Urinary bladder (tissue), 4 donors: ENCODE data around the gene TBC1D9B. TPM values are rescaled to one million over a fixed set of nuclear protein-coding genes. Genes with fewer than 3 reads are reported as not detected.
"Not testable (repeated sequence)": the region's sequence is repeated elsewhere in the genome, so short reads cannot be mapped to it uniquely, and the experiment has no call there.

ENCODE experiments used
- DNase-seq: peaks from one replicate; pipeline ENCODE4 v3.0.0-alpha.2; 2015; ENCODE audit errors: extremely low spot score
- H3K27ac ChIP-seq: one replicate; pipeline ENCODE4 v1.5.1; 2013; ENCODE audit warnings: low read depth, mild to moderate bottlenecking, moderate library complexity
- H3K36me3 ChIP-seq: one replicate; pipeline ENCODE4 v1.6.1; 2013; ENCODE audit warnings: mild to moderate bottlenecking, moderate library complexity; ENCODE audit not compliant: insufficient read depth
- H3K4me1 ChIP-seq: one replicate; pipeline ENCODE4 v1.6.1; 2013; ENCODE audit warnings: mild to moderate bottlenecking, moderate library complexity; ENCODE audit not compliant: insufficient read depth
- H3K4me3 ChIP-seq: one replicate; pipeline ENCODE4 v1.5.1; 2013; ENCODE audit warnings: low read depth, low read length
- WGBS: extraction: QIAGEN DNeasy Blood & Tissue Kit; methylation state at CpG from one replicate; pipeline ENCODE4 v1.1.7; 2013; 5-methylcytosine and 5-hydroxymethylcytosine counted together
- polyA plus RNA-seq: library from polyadenylated mRNA; stranded (reverse); fragments of 200-250 nt; gene quantifications from one replicate; pipeline ENCODE4 v1.2.3, GENCODE V29; 2013
- total RNA-seq: library from RNA; depleted of rRNA; stranded (reverse); fragments of >200 nt; gene quantifications from one replicate; pipeline ENCODE4 v1.2.3, GENCODE V29; 2014
- donor health status: healthy with polysubstance abuse.
- donor health status: healthy.

TBC1D9B gene
- total and polyA plus RNA-seq, 2 donors, result 46.4 to 74.1 TPM

DNA sequence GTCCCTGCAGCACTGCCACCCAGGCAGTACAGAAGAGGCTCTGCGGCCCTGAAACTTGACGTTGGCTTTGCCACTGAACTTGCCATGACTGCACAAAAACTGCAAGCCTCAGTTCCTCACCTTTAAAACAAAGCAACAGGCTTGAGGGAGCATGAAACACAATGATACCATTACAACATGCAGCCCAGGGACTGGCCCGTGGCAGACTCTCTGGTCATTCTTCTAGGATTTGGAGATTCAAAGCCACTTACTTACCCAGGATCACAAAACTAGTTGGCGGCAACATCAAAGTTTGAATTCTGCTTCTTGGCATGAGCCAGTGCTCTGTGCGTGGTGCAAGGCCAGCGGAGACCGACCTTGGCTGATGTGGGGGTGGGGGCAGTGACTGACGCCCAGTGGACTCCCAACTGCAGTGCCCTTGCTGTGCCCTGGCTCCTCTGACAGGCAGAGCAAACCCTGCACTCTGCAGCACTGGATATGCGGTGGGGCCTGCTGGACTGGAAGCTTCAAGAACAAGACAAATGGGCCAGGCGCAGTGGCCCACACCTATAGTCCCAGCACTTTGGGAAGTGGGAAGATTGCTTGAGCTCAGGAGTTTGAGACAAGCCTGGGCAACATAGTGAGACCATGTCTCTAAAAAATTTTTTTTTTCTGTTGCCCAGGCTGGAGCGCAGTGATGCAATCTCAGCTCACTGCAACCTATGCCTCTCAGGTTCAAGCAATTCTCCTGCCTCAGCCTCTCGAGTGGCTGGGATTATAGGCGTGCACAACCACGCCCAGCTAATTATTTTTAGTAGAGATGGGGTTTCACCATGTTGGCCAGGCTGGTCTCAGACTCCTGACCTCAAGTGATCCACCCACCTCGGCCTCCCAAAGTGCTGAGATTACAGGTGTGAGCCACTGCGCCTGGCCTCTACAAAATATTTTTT, 68.1 kb downstream of the TBC1D9B start:
- DNase-seq, result no peak
- WGBS, result 85% methylated on average over 16 of the region's 16 CpGs
- H3K36me3 ChIP-seq, result peaks cover 7% of the 10 kb centered on the region
- H3K4me1 ChIP-seq, result no peaks in the 10 kb centered on the region
- no peak overlapping the region for H3K4me3 ChIP-seq
- no peak overlapping the region for H3K27ac ChIP-seq

DNA sequence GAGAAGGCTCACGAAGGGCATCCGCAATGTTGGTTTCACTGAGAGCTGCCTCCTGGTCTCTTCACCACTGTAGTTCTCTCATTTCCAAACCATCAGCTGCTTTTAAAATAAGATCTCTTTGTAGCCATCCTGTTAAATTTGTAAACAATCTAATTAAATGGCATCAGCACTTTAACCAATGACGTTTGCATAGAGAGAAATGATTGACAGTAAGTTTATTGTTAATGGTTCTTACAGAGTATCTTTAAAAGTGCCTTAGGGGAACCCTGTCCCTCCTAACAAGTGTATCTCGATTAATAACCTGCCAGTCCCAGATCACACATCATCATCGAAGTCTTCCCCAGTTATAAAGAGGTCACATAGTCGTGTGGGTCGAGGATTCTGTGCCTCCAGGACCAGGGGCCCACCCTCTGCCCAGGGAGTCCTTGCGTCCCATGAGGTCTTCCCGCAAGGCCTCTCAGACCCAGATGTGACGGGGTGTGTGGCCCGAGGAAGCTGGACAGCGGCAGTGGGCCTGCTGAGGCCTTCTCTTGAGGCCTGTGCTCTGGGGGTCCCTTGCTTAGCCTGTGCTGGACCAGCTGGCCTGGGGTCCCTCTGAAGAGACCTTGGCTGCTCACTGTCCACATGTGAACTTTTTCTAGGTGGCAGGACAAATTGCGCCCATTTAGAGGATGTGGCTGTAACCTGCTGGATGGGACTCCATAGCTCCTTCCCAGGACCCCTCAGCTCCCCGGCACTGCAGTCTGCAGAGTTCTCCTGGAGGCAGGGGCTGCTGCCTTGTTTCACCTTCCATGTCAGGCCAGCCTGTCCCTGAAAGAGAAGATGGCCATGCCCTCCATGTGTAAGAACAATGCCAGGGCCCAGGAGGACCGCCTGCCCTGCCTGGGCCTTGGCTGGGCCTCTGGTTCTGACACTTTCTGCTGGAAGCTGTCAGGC, 70.4 kb downstream of the TBC1D9B start:
- Histone ChIP-seq H3K27ac (no peak overlapping the region), H3K4me1 (no peaks in the 10 kb centered on the region), H3K36me3 (peaks cover 9% of the 10 kb centered on the region), H3K4me3 (no peak overlapping the region)
- WGBS, result 87% methylated on average over 15 of the region's 15 CpGs
- no peak for DNase-seq

DNA sequence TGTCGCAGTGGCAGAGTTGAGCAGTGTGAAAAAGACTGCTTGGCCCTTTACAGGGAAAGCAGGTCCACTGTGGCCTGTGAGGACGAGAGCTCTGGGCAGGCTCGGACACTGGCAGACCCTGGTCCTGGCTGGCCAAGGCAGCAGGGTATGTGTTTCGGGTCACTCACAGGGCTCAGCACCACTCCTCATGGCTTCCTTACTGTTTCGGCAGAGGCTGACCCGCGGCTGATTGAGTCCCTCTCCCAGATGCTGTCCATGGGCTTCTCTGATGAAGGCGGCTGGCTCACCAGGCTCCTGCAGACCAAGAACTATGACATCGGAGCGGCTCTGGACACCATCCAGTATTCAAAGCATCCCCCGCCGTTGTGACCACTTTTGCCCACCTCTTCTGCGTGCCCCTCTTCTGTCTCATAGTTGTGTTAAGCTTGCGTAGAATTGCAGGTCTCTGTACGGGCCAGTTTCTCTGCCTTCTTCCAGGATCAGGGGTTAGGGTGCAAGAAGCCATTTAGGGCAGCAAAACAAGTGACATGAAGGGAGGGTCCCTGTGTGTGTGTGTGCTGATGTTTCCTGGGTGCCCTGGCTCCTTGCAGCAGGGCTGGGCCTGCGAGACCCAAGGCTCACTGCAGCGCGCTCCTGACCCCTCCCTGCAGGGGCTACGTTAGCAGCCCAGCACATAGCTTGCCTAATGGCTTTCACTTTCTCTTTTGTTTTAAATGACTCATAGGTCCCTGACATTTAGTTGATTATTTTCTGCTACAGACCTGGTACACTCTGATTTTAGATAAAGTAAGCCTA, 71.3 kb downstream of the TBC1D9B start:
- 87% methylated on average over 19 of the region's 19 CpGs for WGBS
- H3K27ac ChIP-seq, result peak overlapping the region; percentile 23
- no peak for DNase-seq
- H3K36me3 ChIP-seq, result peaks cover 14% of the 10 kb centered on the region
- no peak overlapping the region for H3K4me3 ChIP-seq
- no peaks in the 10 kb centered on the region for H3K4me1 ChIP-seq

DNA sequence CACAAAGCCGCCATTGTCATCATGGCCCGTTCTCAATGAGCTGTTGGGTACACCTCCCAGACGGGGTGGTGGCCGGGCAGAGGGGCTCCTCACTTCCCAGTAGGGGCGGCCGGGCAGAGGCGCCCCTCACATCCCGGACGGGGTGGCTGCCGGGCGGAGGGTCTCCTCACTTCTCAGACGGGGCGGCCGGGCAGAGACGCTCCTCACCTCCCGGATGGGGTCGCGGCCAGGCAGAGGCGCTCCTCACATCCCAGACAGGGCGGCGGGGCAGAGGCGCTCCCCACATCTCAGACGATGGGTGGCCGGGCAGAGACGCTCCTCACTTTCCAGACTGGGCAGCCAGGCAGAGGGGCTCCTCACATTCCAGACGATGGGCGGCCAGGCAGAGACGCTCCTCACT, 72.8 kb downstream of the TBC1D9B start:
- peaks cover 14% of the 10 kb centered on the region for H3K36me3 ChIP-seq
- H3K4me3 ChIP-seq, H3K4me1 ChIP-seq: not testable (repeated sequence)

DNA sequence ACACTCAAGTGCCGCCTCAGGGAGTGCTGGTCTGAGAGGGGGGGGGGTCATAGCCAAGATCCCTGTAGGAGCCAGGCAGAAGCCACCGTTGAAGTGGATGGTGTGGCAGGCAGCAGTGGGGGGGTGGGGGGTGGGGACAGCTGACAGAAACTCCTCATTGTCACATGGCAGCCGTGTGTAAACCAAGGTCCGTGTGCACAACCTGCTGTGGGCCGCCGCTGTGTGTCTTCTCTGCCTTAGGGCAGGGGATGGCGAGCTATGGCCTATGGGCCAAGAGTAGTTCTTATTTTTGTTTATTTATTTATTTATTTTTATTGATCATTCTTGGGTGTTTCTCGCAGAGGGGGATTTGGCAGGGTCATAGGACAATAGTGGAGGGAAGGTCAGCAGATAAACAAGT, 73.6 kb downstream of the TBC1D9B start:
- Histone ChIP-seq H3K27ac (no peak overlapping the region), H3K4me3 (no peak overlapping the region), H3K36me3 (peaks cover 16% of the 10 kb centered on the region), H3K4me1 (no peaks in the 10 kb centered on the region)
- WGBS, result 86% methylated on average over 8 of the region's 8 CpGs
- DNase-seq, result no peak

More for the DNA sequence above, 72.8 kb downstream of the TBC1D9B start:
- H3K27ac ChIP-seq, DNase-seq: not testable (repeated sequence)
- WGBS, result 96% methylated on average over 23 of the region's 28 CpGs

DNA sequence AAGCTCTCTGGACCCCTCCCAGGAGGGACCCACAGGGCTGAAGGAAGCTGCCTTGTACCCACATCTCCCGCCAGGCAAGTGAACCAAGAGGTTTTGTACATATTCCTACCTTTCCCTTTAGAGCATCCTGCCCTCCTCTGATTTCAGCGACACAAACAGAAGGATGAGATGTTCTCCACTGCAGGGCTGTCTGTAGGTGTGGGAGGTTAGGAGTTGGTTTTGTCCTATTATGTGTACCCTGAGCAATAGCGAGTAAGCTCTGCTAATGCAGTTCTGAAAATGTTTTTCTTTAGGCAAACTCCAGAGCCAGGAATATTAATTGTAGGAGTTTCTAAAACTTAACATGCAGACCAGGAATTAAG, 74.0 kb downstream of the TBC1D9B start:
- 98% methylated on average over 3 of the region's 3 CpGs for WGBS
- DNase-seq, result no peak
- Histone ChIP-seq H3K36me3 (peaks cover 17% of the 10 kb centered on the region), H3K4me3 (no peak overlapping the region), H3K27ac (no peak overlapping the region), H3K4me1 (no peaks in the 10 kb centered on the region)

DNA sequence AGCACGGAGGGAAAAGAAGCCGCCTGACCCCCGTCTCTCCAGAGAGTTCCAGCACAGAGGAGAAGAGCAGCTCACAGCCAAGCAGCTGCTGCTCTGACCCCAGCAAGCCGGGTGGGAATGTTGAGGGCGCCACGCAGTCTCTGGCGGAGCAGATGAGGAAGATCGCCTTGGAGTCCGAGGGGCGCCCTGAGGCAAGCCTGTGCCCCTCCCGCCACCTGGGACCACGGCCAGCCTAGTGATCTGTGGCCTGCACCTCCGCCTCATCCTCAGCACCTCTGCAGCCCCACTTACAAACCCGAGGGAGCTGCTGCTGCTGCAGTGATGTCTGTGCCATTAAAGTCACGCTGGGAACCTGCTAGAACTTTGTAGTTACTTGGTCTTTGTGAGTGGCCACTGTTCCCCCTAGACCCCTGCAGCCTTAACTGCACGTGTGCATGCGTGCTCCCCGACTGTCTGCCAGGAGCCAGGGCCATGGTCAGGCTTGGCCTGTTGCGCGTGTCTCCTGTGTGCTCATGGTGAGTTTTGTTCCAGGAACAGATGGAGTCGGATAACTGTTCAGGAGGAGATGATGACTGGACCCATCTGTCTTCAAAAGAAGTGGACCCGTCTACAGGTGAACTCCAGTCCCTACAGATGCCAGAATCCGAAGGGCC, 74.5 kb downstream of the TBC1D9B start:
- Histone ChIP-seq H3K27ac (no peak overlapping the region), H3K36me3 (peaks cover 15% of the 10 kb centered on the region), H3K4me1 (no peaks in the 10 kb centered on the region), H3K4me3 (no peak overlapping the region)
- DNase-seq, result no peak
- 86% methylated on average over 23 of the region's 23 CpGs for WGBS

DNA sequence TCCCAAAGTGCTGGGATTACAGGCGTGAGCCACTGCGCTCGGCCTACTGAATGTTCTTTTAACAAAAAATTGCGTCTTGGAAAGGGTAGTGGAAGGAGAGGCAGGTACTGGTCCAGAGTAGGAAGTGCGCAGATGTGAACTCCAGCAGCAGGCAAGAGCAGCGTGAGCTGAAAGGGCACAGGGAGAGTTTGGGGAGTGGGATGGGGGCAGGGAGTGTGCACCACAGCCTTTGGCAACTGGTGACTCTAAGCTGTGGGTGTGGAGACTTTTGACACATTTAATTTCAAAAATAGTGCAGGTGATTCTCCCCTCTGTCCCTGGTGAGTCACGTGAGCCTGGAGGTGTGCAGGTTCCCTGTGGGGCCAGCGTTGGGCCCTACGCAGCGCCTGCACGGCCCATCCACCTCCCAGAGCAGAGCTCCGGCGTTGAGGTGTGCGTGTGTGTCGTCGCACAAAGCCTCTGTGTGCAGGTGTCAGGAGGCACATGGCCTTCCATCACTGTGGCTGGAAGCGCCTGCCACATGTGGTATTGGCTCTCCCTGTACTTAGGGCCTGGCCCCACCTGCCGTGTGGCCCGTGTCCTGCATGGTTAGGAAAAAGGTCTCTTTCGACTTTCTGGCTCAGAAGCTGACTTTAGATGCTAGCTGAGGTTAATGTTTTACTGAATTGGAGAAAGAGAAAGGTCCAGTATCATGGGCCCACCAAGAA, 75.5 kb downstream of the TBC1D9B start:
- Histone ChIP-seq H3K4me1 (no peaks in the 10 kb centered on the region), H3K27ac (no peak overlapping the region), H3K36me3 (peaks cover 15% of the 10 kb centered on the region), H3K4me3 (no peak overlapping the region)
- 94% methylated on average over 20 of the region's 20 CpGs for WGBS
- DNase-seq, result no peak

DNA sequence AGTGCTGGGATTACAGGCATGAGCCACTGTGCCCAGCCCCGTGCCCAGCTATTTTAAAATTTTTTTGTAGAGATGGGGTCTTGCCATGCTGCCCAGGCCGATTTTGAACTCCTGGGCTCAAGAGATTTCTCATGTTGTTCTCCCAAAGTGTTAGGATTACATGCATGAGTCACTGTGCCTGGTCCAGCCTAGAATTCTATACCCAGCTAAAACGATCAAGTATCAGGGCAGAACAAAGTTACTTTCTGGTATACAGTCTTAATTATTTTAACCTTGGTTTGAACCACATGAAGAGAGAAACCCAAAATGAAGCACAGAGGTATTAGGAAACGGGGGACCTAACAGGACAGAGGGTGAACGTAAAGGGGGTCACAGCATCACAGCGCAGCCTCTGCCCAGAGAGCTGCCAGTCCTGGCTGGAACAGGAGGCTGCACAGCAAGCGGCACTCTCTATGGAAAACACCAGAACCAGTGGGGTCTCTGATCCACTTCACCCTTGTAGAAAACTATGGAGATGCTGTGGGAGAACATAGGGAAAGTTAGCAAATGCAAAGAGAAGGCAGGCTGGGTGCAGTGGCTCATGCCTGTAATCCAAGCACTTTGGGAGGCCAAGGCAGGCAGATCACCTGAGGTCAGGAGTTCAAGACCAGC, 76.8 kb downstream of the TBC1D9B start:
- Histone ChIP-seq H3K4me3 (no peak overlapping the region), H3K36me3 (peaks cover 10% of the 10 kb centered on the region), H3K27ac (no peak overlapping the region), H3K4me1 (no peaks in the 10 kb centered on the region)
- no peak for DNase-seq
- 97% methylated on average over 7 of the region's 7 CpGs for WGBS

DNA sequence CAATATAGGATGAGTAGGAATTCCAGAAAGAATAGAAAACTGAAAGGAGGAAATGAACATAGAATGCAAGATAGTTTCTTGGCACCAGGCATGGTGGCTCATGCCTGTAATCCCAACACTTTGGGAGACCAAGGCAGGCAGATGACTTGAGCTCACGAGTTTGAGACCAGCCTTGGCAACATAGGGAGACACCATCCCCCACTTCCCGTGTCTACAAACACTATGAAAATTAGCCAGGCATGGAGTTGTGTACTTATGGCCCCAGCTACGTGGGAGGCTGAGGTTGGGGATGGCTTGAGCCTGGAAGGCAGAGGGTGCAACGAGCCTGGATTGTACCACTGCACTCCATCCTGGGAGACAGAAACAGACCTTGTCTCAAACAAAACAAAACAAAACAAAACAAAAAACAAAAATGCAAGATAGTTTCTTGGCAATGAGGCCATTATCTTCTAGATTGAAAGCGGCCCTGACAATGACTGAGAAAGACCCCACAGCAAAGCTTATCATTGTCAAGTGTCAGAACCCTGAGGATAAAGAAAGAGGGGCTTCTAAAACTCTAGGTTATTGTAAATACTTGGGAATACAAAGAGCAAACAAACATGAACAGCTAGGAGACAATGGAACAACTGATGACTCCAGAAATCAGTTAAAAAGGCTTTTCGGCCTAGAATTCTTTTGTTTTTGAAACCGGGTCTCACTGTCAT, 77.8 kb downstream of the TBC1D9B start:
- 93% methylated on average over 7 of the region's 7 CpGs for WGBS
- no peak overlapping the region for H3K27ac ChIP-seq
- H3K36me3 ChIP-seq, result peaks cover 10% of the 10 kb centered on the region
- no peaks in the 10 kb centered on the region for H3K4me1 ChIP-seq
- DNase-seq, result no peak
- H3K4me3 ChIP-seq, result no peak overlapping the region

DNA sequence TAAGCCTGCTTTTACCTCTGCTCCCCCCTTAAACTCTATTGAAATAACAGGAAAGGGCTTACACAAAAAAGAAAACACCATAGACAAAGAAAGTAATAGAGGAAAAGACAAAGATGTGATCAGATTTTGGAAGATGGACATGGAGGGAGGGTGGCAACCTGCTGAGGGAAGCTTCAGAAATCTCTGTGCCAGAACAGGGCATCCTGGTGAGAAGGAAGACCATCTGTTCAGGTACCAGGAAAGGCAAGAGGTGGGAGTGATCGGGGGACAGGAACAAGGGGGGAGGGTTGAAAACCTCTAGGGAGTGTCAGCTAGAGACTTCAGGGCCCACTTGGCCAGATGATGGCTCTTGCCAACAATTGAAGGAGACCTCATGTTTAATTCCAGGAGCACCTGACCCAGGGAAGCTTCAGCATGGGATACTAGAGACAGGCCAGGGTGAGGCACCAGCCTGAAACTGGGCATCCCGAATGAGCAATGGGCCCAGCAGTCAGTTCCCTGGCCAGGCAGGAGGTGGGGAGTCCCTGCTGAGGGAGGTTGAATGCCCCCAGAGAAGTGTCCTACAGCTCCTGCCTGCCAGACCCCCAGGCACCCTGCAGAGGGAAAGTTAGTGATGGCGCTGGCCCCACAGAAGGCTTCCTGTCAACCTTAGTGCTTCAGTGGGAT, 78.8 kb downstream of the TBC1D9B start:
- 91% methylated on average over 3 of the region's 3 CpGs for WGBS
- Histone ChIP-seq H3K4me3 (no peak overlapping the region), H3K4me1 (no peaks in the 10 kb centered on the region), H3K36me3 (peaks cover 10% of the 10 kb centered on the region), H3K27ac (no peak overlapping the region)
- DNase-seq, result no peak
